Fibroblast of peridontal ligament (primary cell): ENCODE data around the gene INSL3.
A peak's percentile ranks its signal among the peaks of the same experiment; 100 is the strongest.

Experiments
- DNase-seq: peaks from one replicate; pipeline ENCODE4 v3.0.0-alpha.2; 2010; ENCODE audit errors: extremely low read depth

The INSL3 gene

DNA sequence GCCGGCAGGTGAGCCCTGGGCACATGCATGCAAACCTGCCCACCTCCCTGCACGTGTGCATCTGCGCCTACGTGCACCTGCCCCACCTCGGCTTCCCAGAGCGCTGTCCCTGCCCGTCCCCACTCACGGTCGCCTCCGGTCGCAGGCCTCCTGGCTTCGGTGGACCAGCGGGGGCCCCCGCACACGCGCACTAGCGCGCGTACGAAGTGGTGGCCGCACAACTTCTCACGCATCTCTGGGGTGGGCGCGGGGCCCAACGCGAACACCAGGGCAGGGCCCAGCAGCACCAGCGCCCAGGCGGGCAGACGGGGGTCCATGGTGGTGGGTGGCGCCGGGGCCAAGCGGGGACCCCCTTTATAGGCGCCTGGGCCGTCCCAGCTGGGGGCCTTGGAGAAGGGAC lies at the start of gene INSL3:
Gene INSL3, minus strand, starts transcription at position 330 of the 400 bp plus-strand sequence. Its CDS starts 13 bp downstream, at position 317.
- no peak for DNase-seq

DNA sequence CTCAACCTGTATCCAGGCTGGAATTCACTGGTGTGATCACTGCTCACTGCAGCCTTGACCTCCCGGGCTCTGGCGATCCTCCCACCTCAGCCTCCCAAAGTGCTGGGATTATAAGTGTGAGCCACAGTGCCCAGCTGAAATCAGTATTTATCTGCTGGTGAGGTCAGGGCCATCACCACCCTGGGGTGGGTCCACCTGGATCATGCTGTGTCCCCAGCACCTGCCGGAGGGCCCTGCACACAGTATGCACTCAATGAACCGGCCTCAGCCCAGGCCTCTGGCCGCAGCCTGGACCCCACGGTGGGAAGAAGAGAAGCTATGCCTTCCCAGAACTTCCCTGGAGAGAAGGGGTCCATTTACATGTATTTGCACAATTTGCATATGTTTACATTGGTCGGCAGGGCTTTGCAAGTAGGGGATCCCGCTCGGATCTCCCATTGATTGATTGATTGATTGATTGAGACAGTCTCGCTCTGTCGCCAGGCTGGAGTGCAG lies 47.8 kb upstream of the INSL3 start:
- no peak for DNase-seq

- DNase-seq = no peak
Observed at GRCh38 chr19:17868669-17869068, 47.4 kb upstream of the INSL3 start.

DNA sequence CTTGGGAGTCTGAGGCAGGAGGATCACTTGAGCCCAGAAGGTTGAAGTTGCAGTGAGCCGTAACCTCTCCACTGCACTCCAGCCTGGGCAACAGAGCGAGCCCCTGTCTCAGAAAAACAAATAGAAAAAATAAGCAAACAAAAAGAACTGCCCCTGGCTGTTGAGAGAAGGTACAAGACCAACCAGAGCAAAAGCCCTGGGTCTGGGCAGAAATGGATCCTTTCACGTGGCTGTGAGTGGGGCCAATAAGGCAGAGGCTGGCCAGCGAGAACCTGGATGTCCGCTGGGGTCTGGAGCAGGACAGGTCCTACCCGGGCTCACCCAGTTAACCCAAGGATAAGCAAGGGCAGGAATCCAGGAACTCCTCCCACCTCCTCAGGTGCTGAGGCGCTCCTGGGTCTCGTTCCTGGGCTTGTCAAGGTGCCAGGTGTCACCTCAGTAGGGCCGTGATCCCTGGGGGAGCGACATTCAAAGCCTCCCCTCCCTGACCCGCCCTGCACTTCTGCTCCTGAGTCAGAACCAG lies 45.7 kb upstream of the INSL3 start:
- no peak for DNase-seq

DNA sequence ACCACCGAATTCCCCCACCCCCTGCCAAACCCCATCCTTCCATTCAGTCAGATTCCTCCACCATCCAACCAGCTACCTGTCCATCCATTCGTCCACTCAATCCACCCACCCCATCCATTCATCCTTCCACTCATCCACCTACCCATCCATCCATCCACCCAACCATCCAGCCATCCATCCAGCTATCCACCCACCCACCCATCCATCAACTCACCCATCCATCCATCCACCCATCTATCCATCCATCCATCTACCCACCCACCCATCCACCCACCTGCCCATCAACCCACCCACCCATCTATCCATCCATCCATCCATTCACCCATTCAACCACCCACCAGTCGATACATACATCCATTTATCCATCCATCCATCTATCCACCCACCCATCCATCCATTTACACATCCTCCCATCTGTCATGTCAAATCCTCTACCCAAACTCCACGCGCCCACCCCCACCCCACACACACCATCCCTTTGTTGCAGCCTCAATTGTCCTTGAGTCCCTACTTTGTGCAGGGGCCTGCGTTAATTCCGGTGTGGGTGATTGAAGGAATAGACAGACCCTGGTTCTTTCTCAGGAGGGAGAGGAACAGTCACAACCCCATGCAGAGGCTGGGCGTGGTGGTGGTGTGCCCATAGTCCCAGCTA lies 45.1 kb upstream of the INSL3 start:
- no peak for DNase-seq

DNA sequence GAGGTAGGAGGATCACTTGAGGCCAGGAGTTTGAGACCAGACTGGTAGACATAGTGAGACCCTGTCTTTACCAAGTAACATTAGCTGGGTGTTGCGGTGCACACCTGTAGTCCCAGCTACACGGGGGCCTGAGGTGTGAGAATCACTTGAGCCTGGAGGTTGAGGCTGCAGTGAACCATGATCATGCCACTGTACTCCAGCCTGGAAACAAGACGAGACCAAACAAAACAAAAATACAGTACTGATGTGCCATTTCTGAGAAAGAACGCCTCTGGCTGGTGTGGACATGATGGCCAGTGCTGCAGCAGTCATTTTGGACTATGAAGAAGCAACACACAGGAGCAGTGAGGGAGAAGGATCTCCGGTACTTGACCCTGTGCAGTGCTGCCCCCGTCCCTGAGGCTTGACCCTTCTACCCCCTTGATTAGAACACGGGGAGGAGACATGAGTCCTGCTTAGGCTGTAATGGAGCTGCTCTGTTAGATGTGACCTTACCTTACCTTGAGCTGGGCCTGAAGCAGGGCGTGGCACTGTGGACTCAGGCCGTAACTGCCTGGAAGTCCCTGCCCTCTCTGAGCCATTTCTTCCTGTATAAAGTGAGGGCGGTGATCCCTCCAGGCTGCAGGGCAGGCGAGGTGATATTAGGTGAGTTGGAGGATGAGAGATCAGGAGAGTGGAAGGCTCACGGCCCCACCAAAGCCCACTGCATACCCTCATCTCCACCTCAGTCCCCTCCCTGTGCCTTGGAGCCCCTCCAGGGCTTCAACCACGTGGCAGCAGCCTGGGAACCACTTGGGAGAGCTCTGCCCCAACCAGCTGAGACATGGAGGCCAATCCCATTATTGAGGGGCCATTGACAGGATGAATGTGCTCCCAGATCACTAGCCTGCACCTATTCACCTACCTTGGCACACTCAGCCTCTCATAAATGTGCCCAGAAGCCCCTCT lies 44.3 kb upstream of the INSL3 start:
- no peak for DNase-seq

GRCh38 chr19:17863520-17864182 lies 42.3 kb upstream of the INSL3 start:
- DNase-seq = no peak

DNA sequence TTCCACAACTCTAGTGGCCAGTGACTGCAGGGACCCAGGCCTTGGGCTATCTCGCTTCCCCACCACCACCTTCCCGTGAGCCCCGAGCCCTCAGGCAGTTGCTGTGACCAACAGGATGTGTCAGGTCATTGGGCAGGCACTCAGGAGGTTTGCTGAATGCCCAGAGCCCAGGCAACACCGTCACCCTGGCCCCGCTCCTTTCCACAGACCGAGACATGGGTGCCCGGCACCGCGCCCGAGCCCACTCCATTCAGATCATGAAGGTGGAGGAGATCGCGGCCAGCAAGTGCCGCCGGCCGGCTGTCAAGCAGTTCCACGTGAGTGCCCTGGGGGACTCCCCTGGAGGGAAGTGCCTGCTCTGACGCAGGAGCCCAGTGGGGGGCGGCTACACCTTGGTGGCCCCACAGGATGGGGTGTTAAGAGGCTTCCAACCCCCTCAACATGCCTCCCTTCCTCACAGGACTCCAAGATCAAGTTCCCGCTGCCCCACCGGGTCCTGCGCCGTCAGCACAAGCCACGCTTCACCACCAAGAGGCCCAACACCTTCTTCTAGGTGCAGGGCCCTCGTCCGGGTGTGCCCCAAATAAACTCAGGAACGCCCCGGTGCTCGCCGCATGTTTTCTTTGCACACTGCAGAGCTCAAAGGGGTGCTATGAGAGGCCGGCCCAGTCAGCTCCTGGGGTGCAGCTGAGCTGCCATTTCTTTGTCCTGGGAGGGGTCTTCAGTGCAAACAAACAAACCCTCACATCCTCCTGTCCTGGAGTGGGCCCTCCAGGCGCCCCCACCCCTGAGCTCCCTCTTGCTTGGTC lies 41.6 kb upstream of the INSL3 start:
- no peak for DNase-seq

GRCh38 chr19:17861542-17862402 lies 40.5 kb upstream of the INSL3 start:
- no peak for DNase-seq

GRCh38 chr19:17860993-17861360 lies 39.7 kb upstream of the INSL3 start:
- DNase-seq = no peak

- no peak for DNase-seq
Observed at GRCh38 chr19:17860331-17860992, 39.1 kb upstream of the INSL3 start.

DNA sequence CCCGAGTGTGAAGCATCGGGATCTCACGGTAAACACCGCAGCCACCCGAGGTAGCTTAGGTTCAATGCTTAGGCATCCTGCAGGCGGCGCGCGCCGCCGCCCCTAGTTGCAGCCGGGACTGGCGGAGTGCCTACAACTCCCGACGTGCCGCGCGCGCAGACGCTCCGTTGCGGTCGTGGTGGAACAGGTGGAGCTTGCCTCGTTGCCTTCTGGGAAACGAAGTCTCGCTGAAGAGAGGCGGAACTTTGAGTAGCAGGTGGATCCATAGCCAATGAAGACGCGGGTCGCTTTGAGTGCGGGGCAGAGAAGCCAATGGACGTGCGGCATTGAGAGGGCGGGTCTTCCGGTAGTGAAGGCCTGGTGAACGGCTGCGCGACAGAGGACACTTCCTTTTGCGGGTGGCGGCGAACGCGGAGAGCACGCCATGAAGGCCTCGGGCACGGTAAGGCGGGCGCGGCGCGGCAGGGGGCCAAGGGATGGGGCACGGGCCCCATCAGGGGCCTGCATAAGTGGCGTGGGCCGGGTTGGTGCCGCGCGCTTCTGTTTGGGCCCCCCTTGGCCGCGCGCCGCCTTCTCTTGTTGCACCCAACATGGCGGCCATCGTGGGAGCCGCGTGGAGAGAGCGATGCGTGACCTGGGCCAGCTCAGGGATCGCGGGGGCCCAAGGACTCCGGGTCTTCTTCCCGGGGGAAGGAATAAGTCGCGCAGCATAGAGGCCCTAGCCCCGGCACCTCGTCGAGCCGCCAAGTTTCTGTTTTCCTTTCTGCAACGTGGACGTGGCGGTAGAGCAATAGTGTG lies 38.4 kb upstream of the INSL3 start, which contains the start of gene RPL18A:
Gene RPL18A, plus strand, starts transcription at position 378 of the 798 bp plus-strand sequence. Its CDS starts 47 bp downstream, at position 425.
- peak; percentile 100 for DNase-seq

DNA sequence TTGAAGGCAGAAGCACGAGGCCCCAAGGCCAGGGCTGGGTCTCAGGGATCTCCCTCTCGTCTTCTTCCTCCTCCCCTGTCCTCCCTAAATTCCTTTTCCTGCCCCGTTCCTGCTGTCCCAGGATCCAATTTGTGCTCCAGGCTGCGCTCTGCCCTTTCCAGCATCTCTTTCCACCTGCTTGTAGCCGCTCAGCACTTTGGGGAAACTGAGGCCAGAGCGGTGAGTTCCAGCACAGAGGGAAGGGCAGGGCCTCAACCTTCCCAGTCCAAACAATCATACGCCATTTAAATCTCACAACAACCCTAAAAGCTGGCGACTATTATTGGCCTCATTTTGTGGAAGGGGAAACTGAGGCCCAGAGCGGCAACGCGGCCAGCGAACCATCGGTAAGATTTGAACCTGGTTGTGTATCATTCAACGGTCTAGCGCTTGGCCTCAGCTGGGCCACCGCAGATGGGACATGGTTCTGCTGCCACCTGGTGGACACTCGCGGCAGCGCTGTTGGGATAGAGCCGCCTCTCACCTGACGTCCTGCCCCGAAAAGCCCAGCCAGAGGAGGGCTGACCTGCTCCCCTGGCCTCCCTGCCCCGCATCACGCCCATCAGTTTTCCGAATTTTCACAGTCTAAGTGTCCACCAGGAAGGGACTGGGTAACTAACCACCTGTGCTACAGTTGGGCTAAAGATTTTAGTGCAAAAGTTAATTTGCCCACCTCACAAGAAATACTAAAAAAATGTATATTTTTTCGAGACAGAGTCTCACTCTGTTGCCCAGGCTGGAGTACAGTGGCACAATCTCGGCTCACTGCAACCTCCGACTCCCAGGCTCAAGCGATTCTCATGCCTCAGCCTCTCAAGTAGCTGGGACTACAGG lies 34.2 kb upstream of the INSL3 start:
- DNase-seq = peak; percentile 57

GRCh38 chr19:17854061-17854460 lies 32.7 kb upstream of the INSL3 start:
- DNase-seq = no peak

DNA sequence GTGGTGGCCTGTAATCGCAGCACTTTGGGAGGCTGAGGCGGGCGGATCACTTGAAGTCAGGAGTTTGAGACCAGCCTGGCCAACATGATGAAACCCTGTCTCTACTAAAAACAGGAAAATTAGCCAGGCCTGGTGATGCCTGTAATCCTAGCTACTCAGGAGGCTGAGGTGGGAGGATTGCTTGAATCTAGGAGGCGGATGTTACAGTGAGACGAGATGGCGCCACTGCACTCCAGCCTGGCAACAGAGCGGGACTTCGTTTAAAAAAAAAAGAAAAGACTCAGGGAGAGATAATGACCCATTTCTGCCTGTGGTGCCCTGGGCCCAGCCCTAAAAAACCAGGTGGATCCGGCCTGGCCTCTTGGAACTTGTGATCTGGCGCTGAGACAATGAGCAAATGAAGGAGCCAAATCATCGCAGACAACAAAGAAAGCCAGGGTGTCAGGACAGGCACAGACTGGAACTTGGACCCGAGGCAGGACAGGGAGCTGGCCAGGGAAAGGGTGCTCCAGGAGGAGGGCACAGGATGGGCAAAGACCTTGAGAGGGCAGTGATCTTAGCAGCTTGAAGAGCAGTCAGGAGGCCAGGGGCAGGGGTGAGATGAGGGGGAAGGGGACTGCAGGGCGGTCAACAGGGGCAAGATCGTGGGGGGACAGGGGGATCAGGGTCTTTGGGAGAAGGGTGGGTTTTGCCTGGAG lies 27.4 kb upstream of the INSL3 start:
- no peak for DNase-seq

DNA sequence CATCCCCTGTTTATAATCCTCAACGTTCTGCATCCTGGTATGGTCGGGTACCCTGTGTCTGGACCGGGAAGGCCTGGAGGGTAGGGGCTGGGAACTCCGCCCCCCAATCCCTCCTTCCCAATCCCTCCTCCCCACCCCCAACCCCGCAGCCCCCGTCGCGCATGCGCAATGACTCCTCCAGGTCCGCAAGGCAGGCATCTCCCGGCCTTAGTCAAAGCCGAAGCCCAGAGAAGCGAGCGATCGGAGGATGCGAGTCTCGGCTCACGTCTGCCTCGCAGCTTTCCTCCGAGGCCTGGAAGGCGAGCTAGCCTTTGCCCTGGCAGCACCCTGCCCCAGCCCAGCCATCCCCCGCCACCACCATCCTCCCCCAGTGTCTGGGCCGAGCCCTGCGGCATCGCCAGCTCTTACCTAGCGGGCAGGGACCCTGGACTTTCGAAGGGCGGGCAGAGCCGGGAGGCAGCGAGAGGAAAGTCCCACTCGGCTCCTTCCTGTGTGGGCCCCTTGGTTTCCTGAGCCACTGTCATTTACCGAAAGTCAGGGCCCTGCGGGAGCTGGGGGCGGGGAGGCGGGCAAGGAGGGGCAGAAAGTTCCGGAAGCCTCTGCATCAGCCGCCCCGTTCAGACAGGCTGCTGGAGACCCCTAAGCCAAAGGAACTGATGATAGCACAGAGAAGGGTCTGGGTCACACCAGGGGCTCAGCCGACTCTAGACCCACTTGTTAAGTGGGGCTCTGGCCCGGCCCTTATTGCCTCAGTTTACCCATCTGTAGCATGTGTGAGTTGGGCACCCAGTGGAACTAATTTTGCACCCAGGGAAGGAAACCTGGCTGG lies 26.4 kb upstream of the INSL3 start, which contains the start of gene JAK3:
Gene JAK3, minus strand, starts transcription at position 445 of the 829 bp plus-strand sequence. CDS start 3,565 bp downstream, outside the sequence.
- peak; percentile 65 for DNase-seq
